Neural crest cell (in vitro differentiated cells): ENCODE results near the gene DEPDC4. TPM values are rescaled to one million over a fixed set of nuclear protein-coding genes. Genes with fewer than 3 reads are reported as not detected.
A peak's percentile ranks its signal among the peaks of the same experiment; 100 is the strongest.
"Not testable (repeated sequence)": the region's sequence is repeated elsewhere in the genome, so short reads cannot be mapped to it uniquely, and the experiment has no call there.

Experiments used
- DNase-seq: peaks from one replicate; pipeline ENCODE4 v3.0.0; 2021; ENCODE audit warnings: low read depth, mixed read lengths, low spot score
- H3K27ac Mint-ChIP-seq: one replicate; pipeline ENCODE4 v1.8.0; 2021; ENCODE audit warnings: mild to moderate bottlenecking, mixed read lengths; ENCODE audit not compliant: unreplicated experiment
- H3K27me3 Mint-ChIP-seq: 2 replicates; pipeline ENCODE4 v1.8.0; 2021; ENCODE audit warnings: low read depth, mild to moderate bottlenecking, mixed read lengths
- H3K36me3 Mint-ChIP-seq: 2 replicates; pipeline ENCODE4 v1.8.0; 2021; ENCODE audit warnings: low read depth, mild to moderate bottlenecking, mixed read lengths
- H3K4me1 Mint-ChIP-seq: 2 replicates; pipeline ENCODE4 v1.8.0; 2021; ENCODE audit warnings: mixed read lengths
- H3K4me3 Mint-ChIP-seq: one replicate; pipeline ENCODE4 v1.8.0; 2021; ENCODE audit warnings: mild to moderate bottlenecking, mixed read lengths
- H3K9me3 Mint-ChIP-seq: 2 replicates; pipeline ENCODE4 v1.8.0; 2021; ENCODE audit warnings: mixed read lengths
- total RNA-seq: library from RNA; stranded (reverse); gene quantifications from 2 replicates; pipeline ENCODE4 v1.2.1, GENCODE V29; 2021
- TF ChIP-seq, protein P1 (sequence below): fragments of 200-600 bp; sonication (generic); conservative IDR thresholded peaks from 2 replicates; pipeline ENCODE4 v1.5.0; 2021; ENCODE audit warnings: antibody characterized with exemption, mild to moderate bottlenecking

DEPDC4 gene
- total RNA-seq, 1 donor from 2014 or later, result 4.1 TPM

GRCh38 chr12:100229876-100230275 lies 37.0 kb downstream of the DEPDC4 start:
- H3K4me1 Mint-ChIP-seq, result peaks cover 8% of the 10 kb centered on the region
- H3K27ac Mint-ChIP-seq, result peak overlapping the region; percentile 91
- H3K4me3 Mint-ChIP-seq, result no peak overlapping the region
- no peaks in the 10 kb centered on the region for H3K36me3 Mint-ChIP-seq
- no peak for DNase-seq
- H3K9me3 Mint-ChIP-seq, result no peaks in the 10 kb centered on the region
- TF ChIP-seq, protein P1, sequence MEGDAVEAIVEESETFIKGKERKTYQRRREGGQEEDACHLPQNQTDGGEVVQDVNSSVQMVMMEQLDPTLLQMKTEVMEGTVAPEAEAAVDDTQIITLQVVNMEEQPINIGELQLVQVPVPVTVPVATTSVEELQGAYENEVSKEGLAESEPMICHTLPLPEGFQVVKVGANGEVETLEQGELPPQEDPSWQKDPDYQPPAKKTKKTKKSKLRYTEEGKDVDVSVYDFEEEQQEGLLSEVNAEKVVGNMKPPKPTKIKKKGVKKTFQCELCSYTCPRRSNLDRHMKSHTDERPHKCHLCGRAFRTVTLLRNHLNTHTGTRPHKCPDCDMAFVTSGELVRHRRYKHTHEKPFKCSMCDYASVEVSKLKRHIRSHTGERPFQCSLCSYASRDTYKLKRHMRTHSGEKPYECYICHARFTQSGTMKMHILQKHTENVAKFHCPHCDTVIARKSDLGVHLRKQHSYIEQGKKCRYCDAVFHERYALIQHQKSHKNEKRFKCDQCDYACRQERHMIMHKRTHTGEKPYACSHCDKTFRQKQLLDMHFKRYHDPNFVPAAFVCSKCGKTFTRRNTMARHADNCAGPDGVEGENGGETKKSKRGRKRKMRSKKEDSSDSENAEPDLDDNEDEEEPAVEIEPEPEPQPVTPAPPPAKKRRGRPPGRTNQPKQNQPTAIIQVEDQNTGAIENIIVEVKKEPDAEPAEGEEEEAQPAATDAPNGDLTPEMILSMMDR, result no peak
- no peaks in the 10 kb centered on the region for H3K27me3 Mint-ChIP-seq

GRCh38 chr12:100229036-100229635 lies 37.7 kb downstream of the DEPDC4 start:
- TF ChIP-seq, protein P1, result no peak
- H3K27me3 Mint-ChIP-seq, result no peaks in the 10 kb centered on the region
- H3K27ac Mint-ChIP-seq, result no peak overlapping the region
- no peak overlapping the region for H3K4me3 Mint-ChIP-seq
- H3K36me3 Mint-ChIP-seq, result no peaks in the 10 kb centered on the region
- no peaks in the 10 kb centered on the region for H3K9me3 Mint-ChIP-seq
- DNase-seq, result no peak
- H3K4me1 Mint-ChIP-seq, result peaks cover 5% of the 10 kb centered on the region

DNA sequence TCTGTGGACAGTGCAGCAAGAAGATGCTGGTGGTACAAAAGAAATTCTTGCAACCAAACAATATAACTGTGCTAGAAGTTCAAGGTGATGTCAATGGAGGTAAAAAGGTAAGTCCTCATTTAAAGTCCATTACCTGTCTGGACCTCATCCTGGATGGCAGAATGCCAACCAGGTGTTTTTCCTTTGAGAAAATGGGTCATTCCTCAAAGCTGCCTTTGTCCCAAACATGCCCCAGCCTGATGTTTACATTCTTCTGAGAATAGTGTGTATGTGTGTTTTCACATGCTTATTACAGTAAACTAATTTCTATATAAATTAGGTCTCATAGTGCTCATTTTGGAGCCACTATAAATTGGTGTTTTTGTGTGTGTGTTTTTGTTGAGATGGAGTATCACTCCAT lies 41.4 kb downstream of the DEPDC4 start:
- no peak for DNase-seq
- Mint-ChIP-seq H3K36me3 (peaks cover 2% of the 10 kb centered on the region), H3K27ac (no peak overlapping the region), H3K27me3 (no peaks in the 10 kb centered on the region), H3K4me1 (peaks cover 4% of the 10 kb centered on the region), H3K4me3 (no peak overlapping the region), H3K9me3 (no peaks in the 10 kb centered on the region)
- TF ChIP-seq, protein P1, result no peak

- not testable (repeated sequence) for H3K4me1 Mint-ChIP-seq, DNase-seq, H3K9me3 Mint-ChIP-seq, H3K36me3 Mint-ChIP-seq, H3K27ac Mint-ChIP-seq, H3K27me3 Mint-ChIP-seq, H3K4me3 Mint-ChIP-seq
Measured at GRCh38 chr12:100222173-100222572, 44.7 kb downstream of the DEPDC4 start.

GRCh38 chr12:100221523-100221922 lies 45.4 kb downstream of the DEPDC4 start:
- Mint-ChIP-seq H3K27me3 (no peaks in the 10 kb centered on the region), H3K4me3 (no peak overlapping the region), H3K4me1 (no peaks in the 10 kb centered on the region), H3K36me3 (peaks cover 2% of the 10 kb centered on the region), H3K27ac (no peak overlapping the region), H3K9me3 (no peaks in the 10 kb centered on the region)
- TF ChIP-seq, protein P1, result no peak
- no peak for DNase-seq

GRCh38 chr12:100219328-100220109 lies 47.4 kb downstream of the DEPDC4 start:
- Mint-ChIP-seq H3K27ac (no peak overlapping the region), H3K36me3 (peaks cover 2% of the 10 kb centered on the region), H3K4me3 (no peak overlapping the region), H3K9me3 (no peaks in the 10 kb centered on the region), H3K4me1 (no peaks in the 10 kb centered on the region), H3K27me3 (no peaks in the 10 kb centered on the region)
- TF ChIP-seq, protein P1, result no peak
- DNase-seq, result no peak
